ENCODE results near the gene EVL. TPM values are rescaled to one million over a fixed set of nuclear protein-coding genes. Genes with fewer than 3 reads are reported as not detected.

The EVL gene
- total RNA-seq, 2 experiments from 2014 or later, result 225 to 236 TPM

- no peaks in the 10 kb centered on the region for H3K9me3 Mint-ChIP-seq
- H3K27ac Mint-ChIP-seq, result peak overlapping the region; percentile 89
- no peak for DNase-seq
- no peaks in the 10 kb centered on the region for H3K27me3 Mint-ChIP-seq
- H3K36me3 Mint-ChIP-seq, result peaks cover 81% of the 10 kb centered on the region
- peaks cover 84% of the 10 kb centered on the region for H3K4me1 Mint-ChIP-seq
- H3K4me3 Mint-ChIP-seq, result peak overlapping the region; percentile 74
These were observed 37.0 kb downstream of the EVL start for GRCh38 chr14:100102156-100102785.

DNA sequence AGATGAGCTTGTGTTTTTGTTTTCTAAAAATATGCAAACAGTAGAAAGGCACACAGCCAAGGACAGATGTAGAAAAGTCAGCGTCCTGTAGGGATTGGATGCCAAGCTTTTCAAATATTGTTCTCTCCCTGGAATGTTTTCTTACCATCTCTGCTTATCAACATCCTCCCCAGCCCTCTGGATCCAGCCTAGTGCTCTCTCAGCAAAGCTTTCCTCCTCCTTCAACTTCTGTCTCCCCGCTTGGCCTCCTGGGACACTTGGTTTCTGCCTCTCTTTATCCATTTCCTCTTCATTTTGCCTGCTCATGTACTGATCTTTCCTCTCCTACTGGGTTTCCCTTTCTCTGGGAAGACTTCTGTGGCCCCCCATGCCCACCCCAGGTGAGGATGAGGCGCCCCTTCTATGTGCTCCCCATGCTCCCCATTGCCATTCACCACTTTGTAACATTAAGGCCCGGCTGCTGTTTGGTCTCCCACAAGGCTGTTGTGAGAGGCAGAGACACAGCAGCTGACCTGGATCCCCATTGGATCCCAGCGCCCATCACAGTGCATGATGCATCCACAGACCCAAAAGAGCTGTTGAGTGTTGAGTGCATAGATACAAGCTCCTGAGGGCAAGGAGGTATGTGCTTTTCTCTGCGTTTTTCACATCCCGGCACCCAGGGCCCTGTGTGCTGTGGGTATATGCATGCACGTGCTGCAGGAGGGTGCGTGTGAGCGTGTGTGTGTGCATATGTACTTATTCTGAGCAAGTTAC lies 38.2 kb downstream of the EVL start:
- Mint-ChIP-seq H3K36me3 (peaks cover 81% of the 10 kb centered on the region), H3K27me3 (no peaks in the 10 kb centered on the region), H3K27ac (peak overlapping the region; percentile 89), H3K9me3 (no peaks in the 10 kb centered on the region), H3K4me3 (peak overlapping the region; percentile 74), H3K4me1 (peaks cover 87% of the 10 kb centered on the region)
- peak; percentile 41 for DNase-seq

DNA sequence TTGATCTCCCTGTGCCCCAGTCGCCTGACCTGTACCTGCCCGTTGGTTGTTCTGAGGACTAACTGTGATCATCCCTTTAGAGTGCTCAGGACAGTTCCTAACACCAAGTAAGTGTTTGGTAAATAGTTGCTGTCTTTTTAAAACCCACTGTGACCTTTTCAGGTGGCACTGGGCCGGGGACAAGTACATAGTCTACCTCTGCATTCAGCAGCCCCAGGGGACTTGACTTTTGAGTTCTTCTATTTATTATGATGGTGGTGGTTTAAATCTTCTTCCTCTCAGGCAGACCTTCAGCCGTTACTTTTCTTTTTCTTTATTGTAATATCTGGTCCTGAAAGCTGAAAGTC lies 38.8 kb downstream of the EVL start:
- Mint-ChIP-seq H3K4me3 (peak overlapping the region; percentile 74), H3K4me1 (peaks cover 87% of the 10 kb centered on the region), H3K27ac (peak overlapping the region; percentile 89), H3K36me3 (peaks cover 79% of the 10 kb centered on the region), H3K27me3 (no peaks in the 10 kb centered on the region), H3K9me3 (no peaks in the 10 kb centered on the region)
- DNase-seq, result no peak

GRCh38 chr14:100104523-100105300 lies 39.5 kb downstream of the EVL start:
- H3K27me3 Mint-ChIP-seq, result no peaks in the 10 kb centered on the region
- H3K4me1 Mint-ChIP-seq, result peaks cover 86% of the 10 kb centered on the region
- H3K4me3 Mint-ChIP-seq, result peak overlapping the region; percentile 74
- H3K36me3 Mint-ChIP-seq, result peaks cover 81% of the 10 kb centered on the region
- H3K9me3 Mint-ChIP-seq, result no peaks in the 10 kb centered on the region
- peak overlapping the region; percentile 94 for H3K27ac Mint-ChIP-seq
- DNase-seq, result no peak

DNA sequence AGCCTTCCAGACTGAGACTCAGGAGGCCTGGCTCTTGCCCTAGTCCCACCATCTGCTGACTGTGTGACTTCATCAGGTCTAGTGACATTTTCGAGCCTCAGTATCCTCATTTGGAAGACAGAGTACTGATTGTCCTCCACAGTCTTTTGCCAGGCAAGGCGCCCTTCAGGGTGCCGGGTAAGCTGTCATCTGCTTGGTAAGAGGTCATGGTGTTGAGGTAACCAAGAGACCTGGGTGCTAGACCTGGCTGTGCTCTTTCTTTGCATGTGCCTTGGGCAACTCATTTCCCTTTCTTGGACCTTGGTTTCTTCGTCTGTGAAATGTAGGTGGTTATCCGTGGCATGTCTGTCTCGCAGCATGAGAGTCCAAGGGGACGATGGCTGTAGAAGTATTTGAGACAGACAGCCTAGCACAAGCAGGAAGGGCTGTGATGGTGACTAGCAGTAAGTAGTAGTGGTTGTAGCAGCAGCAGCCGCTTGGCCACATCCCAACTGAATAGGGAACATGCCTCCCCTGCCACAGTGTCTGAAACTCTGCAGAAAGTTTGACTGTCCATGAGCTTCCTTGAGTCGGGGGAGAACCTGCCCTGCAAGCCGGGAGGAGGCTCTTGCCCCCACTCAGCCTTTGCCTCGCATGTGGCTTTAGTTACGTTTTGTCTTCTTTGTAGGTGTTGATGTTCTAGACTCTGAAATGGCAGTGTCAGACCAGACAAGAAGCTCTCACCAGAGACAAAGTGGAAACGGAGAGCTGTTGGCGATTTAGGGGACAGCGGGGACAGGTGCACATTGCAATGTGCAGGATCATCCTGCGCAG lies 40.3 kb downstream of the EVL start:
- peaks cover 78% of the 10 kb centered on the region for H3K36me3 Mint-ChIP-seq
- no peaks in the 10 kb centered on the region for H3K27me3 Mint-ChIP-seq
- H3K9me3 Mint-ChIP-seq, result no peaks in the 10 kb centered on the region
- H3K4me3 Mint-ChIP-seq, result peak overlapping the region; percentile 56
- peak overlapping the region; percentile 94 for H3K27ac Mint-ChIP-seq
- DNase-seq, result no peak
- peaks cover 79% of the 10 kb centered on the region for H3K4me1 Mint-ChIP-seq

GRCh38 chr14:100106250-100107112 lies 41.3 kb downstream of the EVL start:
- H3K36me3 Mint-ChIP-seq, result peaks cover 73% of the 10 kb centered on the region
- no peaks in the 10 kb centered on the region for H3K27me3 Mint-ChIP-seq
- peak; percentile 68 for DNase-seq
- peaks cover 77% of the 10 kb centered on the region for H3K4me1 Mint-ChIP-seq
- peak overlapping the region; percentile 94 for H3K27ac Mint-ChIP-seq
- no peaks in the 10 kb centered on the region for H3K9me3 Mint-ChIP-seq
- peak overlapping the region; percentile 56 for H3K4me3 Mint-ChIP-seq

DNA sequence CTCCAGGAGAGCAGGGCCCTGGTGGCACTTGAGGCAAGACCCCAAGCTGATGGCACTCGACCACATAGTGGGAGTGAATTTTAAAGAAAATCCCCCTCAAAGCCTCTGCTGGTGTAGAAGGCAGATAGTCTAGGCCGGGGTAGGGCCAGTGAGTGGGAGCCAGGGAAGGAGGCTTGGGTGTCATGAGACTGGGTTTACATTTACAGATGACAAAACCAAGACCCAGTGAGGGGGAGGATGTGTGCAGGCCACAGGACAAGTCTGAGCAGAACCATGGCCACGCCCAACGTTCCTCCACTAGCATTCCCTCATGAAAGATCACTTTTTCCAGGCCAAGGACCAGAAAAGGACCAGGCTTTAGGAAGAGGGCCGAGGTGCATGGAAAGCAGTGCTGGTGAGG lies 42.0 kb downstream of the EVL start:
- no peaks in the 10 kb centered on the region for H3K27me3 Mint-ChIP-seq
- H3K9me3 Mint-ChIP-seq, result no peaks in the 10 kb centered on the region
- H3K4me1 Mint-ChIP-seq, result peaks cover 74% of the 10 kb centered on the region
- peak overlapping the region; percentile 94 for H3K27ac Mint-ChIP-seq
- peak; percentile 34 for DNase-seq
- peak overlapping the region; percentile 56 for H3K4me3 Mint-ChIP-seq
- peaks cover 67% of the 10 kb centered on the region for H3K36me3 Mint-ChIP-seq

GRCh38 chr14:100108042-100108825 lies 43.0 kb downstream of the EVL start:
- Mint-ChIP-seq H3K4me3 (peak overlapping the region; percentile 51), H3K4me1 (peaks cover 75% of the 10 kb centered on the region), H3K36me3 (peaks cover 68% of the 10 kb centered on the region), H3K9me3 (no peaks in the 10 kb centered on the region), H3K27me3 (no peaks in the 10 kb centered on the region), H3K27ac (peak overlapping the region; percentile 94)
- DNase-seq, result peak; percentile 87

DNA sequence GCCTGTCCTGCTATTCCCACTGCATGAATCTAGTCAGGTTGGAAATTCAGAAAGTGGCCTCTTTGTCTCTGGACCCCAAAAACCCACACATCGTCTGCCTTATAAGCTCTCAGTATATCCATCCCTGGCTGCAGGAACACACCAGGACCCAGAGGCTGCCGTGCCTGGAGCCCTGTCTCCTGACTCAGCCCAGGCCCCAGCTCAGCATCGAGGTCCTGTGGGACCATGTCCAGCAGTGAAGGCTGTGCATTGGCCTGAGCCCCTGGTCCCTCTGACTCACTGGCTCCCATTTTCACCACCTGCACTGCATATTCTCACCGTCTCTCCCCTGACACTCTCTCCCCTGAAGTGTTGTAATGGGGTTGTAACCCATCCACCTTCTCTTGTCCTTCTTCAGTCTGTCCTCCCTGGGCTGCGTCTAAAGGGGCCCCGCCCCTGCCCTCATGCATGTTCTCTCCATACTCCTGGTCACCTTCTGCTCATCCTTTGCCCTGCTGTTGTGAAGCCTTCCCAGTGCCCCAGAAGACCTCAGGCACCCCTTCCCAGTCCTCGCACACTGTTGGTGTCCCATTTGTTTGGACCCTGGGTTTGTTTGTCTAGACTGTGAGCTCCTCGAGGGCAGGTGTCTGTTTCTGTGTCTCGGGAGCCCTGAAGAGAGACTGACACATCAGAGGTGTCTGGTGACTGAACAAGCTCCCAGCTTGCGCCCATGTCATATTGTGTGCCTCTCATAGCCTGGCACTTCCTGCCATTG lies 43.8 kb downstream of the EVL start:
- Mint-ChIP-seq H3K9me3 (no peaks in the 10 kb centered on the region), H3K36me3 (peaks cover 63% of the 10 kb centered on the region), H3K27me3 (no peaks in the 10 kb centered on the region), H3K27ac (peak overlapping the region; percentile 94), H3K4me1 (peaks cover 67% of the 10 kb centered on the region), H3K4me3 (no peak overlapping the region)
- no peak for DNase-seq

GRCh38 chr14:100109594-100109955 lies 44.4 kb downstream of the EVL start:
- H3K4me1 Mint-ChIP-seq, result peaks cover 61% of the 10 kb centered on the region
- no peak for DNase-seq
- H3K27me3 Mint-ChIP-seq, result no peaks in the 10 kb centered on the region
- H3K9me3 Mint-ChIP-seq, result no peaks in the 10 kb centered on the region
- H3K27ac Mint-ChIP-seq, result peak overlapping the region; percentile 94
- H3K4me3 Mint-ChIP-seq, result no peak overlapping the region
- H3K36me3 Mint-ChIP-seq, result peaks cover 57% of the 10 kb centered on the region

- H3K4me1 Mint-ChIP-seq, result peaks cover 51% of the 10 kb centered on the region
- H3K36me3 Mint-ChIP-seq, result peaks cover 51% of the 10 kb centered on the region
- H3K27me3 Mint-ChIP-seq, result no peaks in the 10 kb centered on the region
- no peak for DNase-seq
- H3K9me3 Mint-ChIP-seq, result no peaks in the 10 kb centered on the region
- H3K4me3 Mint-ChIP-seq, result no peak overlapping the region
- peak overlapping the region; percentile 60 for H3K27ac Mint-ChIP-seq
These were observed 45.6 kb downstream of the EVL start for GRCh38 chr14:100110816-100111215.

DNA sequence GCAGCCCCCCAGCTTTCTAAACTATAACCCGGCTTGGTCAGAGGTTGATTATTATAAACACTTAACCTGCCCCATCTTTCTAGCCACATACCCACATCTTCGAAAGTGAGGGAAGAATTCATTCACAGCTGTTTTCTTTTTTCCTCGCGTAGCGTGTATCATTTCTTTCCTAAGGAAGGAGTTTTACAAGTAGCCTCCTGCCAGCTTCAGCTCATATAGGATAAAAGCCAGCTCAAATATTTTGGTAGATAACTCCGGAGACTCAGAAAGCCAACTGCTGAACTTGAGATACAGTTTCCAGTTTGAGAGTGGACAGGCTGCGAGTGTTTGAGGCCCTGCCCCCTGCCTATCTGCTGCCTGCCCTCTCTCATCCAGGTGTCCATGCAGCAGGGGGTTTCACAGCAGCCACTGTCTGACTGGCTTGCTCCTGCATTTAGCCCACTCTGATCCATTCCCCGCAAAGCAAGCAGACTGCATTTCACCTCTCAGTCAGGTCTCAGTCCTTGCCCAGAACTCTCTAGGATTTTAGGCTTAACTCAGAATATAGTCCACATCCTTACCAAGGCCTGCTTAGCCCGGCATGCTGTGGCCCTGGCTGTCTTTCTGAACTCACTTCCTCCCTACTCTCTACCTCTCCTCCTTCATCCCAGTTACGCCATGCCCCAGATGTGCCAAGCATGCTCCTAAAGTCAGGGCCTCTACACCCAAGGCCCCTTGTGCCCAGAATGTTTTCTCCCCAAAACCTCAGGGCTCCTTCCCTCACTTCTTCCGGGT lies 46.9 kb downstream of the EVL start:
- Mint-ChIP-seq H3K27me3 (no peaks in the 10 kb centered on the region), H3K9me3 (no peaks in the 10 kb centered on the region), H3K27ac (peak overlapping the region; percentile 68), H3K36me3 (peaks cover 44% of the 10 kb centered on the region), H3K4me3 (no peak overlapping the region), H3K4me1 (peaks cover 42% of the 10 kb centered on the region)
- no peak for DNase-seq
